DND-41 (cell line): ENCODE measurements around the gene OVOL1.

Source experiments
- EZH2 ChIP-seq: IDR thresholded peaks from 3 replicates; pipeline ENCODE4 v1.6.1; 2012; ENCODE audit warnings: borderline replicate concordance, low read depth, mild to moderate bottlenecking, moderate library complexity, low read length, inconsistent platforms; ENCODE audit not compliant: severe bottlenecking
- TF ChIP-seq, protein P1 (sequence below): IDR thresholded peaks from 2 replicates; pipeline ENCODE4 v1.5.1; 2012; ENCODE audit warnings: borderline replicate concordance, low read length, moderate library complexity, mild to moderate bottlenecking; ENCODE audit not compliant: poor library complexity, severe bottlenecking; ENCODE audit errors: extremely low read depth

DNA sequence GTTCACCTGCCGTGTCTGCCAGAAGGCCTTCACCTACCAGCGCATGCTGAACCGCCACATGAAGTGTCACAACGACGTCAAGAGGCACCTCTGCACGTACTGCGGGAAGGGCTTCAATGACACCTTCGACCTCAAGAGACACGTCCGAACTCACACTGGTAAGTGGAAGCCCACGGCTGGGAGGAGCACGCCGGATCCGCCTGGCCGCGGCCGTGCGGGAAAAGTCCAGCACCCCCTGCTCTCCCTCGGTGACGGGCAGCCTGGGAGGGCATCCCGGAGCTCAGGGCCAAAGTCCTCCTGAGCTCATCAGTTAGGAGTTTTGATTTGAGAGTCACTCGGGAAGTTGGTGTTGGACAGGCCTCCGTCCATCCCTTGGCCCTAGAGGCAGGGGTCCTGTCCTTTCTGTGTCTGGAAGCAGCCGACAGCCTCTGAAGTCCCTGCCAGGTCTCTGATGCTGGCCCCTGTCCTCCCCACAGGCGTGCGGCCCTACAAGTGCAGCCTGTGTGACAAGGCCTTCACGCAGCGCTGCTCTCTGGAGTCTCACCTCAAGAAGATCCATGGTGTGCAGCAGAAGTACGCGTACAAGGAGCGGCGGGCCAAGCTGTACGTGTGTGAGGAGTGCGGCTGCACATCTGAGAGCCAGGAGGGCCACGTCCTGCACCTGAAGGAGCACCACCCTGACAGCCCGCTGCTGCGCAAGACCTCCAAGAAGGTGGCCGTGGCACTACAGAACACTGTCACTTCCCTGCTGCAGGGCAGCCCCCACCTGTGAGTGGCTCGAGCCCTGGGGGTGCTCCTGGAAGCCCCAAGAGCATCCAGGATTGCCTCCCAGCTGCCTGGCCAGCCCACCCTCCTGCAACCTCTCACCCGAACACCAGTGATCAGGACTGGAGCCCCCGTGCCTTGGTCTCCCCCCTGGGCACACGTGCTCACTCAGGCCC, 8.0 kb downstream of the OVOL1 start:
- TF ChIP-seq, protein P1, sequence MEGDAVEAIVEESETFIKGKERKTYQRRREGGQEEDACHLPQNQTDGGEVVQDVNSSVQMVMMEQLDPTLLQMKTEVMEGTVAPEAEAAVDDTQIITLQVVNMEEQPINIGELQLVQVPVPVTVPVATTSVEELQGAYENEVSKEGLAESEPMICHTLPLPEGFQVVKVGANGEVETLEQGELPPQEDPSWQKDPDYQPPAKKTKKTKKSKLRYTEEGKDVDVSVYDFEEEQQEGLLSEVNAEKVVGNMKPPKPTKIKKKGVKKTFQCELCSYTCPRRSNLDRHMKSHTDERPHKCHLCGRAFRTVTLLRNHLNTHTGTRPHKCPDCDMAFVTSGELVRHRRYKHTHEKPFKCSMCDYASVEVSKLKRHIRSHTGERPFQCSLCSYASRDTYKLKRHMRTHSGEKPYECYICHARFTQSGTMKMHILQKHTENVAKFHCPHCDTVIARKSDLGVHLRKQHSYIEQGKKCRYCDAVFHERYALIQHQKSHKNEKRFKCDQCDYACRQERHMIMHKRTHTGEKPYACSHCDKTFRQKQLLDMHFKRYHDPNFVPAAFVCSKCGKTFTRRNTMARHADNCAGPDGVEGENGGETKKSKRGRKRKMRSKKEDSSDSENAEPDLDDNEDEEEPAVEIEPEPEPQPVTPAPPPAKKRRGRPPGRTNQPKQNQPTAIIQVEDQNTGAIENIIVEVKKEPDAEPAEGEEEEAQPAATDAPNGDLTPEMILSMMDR, result no peak
- TF ChIP-seq EZH2, result no peak
